A549 treated with Hydrocortisone at 1 μM for 4 hours (cell line): Measurements from ENCODE around the gene FAM3D. TPM values are rescaled to one million over a fixed set of nuclear protein-coding genes. Genes with fewer than 3 reads are reported as not detected.

Experiments
- total RNA-seq: library from RNA; stranded (reverse); fragments of 200-300 nt; extraction: Qiagen RNA extraction; gene quantifications from 5 replicates; pipeline ENCODE4 v1.2.3, GENCODE V29; 2022

FAM3D gene, protein sequence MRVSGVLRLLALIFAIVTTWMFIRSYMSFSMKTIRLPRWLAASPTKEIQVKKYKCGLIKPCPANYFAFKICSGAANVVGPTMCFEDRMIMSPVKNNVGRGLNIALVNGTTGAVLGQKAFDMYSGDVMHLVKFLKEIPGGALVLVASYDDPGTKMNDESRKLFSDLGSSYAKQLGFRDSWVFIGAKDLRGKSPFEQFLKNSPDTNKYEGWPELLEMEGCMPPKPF
- total RNA-seq, result not detected in 5 replicates

DNA sequence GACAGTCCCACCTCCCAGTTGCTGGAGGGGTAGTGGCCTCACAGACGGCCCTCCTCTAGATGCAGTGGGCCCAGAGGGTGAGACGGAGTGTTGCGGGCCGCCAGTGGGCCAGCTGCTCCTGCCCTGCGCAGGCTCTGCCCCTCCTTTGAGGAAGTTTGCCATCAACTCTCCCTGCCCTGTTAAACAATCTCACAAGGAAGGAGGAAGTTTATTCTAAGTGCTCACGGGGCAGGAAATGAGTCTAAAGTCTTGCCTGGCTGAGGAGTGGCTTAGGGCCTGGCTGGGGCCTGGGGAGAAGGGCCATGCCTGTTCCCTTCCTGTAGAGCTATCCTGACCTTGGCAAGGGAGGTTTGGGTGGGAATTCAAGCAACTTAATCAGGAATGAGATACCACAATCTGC lies at the start of gene FAM3D:
TSS of gene FAM3D (minus strand) at position 92 of the 400 bp plus-strand sequence. CDS start 11,211 bp downstream, outside the sequence.

Other genes with a start within 250 kb of the FAM3D start
- gene PDHB, start 232.9 kb downstream of the FAM3D start, total RNA-seq, result 54.3 to 63.3 TPM (median 59.3 TPM) in 5 replicates
- gene KCTD6, start 174.7 kb downstream of the FAM3D start, total RNA-seq, result 5.7 to 8.6 TPM (median 7.9 TPM) in 5 replicates
- 6.0 to 9.8 TPM (median 8.0 TPM) in 5 replicates for gene ACOX2, start 129.6 kb downstream of the FAM3D start, total RNA-seq
- gene FAM107A, start 89.4 kb downstream of the FAM3D start, total RNA-seq, result 0.17 to 0.29 TPM (median 0.22 TPM) in 5 replicates